GM12873 (cell line): ENCODE measurements around the gene TMEM204.

ENCODE experiments used
- TF ChIP-seq, protein P1 (sequence below): IDR thresholded peaks from 2 replicates; pipeline ENCODE4 v1.5.1; 2012; ENCODE audit warnings: low read depth, mild to moderate bottlenecking, moderate library complexity, low read length, control low read depth; ENCODE audit not compliant: insufficient read depth; ENCODE audit errors: missing control alignments

Gene TMEM204

DNA sequence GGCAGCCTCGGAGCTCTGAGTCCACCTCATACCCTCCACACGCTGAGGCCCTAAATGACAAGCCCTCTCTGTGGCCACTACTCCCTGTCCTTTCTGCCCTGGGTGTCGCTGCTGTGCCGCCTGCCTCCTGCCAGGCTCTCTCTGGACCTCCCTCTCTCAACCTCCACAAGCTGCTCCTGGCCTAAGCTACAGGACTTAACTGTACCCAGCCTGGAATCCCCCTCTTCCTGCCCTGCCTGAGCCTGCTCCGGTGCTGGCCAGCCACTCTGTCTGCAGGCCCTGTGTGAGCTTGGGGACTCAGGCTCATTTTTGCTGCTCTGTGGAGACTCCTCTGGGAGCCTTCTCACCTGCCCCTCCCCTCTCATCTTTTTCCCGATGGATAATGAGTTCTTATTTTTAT is 56.9 kb downstream of the TMEM204 start:
- TF ChIP-seq, protein P1, sequence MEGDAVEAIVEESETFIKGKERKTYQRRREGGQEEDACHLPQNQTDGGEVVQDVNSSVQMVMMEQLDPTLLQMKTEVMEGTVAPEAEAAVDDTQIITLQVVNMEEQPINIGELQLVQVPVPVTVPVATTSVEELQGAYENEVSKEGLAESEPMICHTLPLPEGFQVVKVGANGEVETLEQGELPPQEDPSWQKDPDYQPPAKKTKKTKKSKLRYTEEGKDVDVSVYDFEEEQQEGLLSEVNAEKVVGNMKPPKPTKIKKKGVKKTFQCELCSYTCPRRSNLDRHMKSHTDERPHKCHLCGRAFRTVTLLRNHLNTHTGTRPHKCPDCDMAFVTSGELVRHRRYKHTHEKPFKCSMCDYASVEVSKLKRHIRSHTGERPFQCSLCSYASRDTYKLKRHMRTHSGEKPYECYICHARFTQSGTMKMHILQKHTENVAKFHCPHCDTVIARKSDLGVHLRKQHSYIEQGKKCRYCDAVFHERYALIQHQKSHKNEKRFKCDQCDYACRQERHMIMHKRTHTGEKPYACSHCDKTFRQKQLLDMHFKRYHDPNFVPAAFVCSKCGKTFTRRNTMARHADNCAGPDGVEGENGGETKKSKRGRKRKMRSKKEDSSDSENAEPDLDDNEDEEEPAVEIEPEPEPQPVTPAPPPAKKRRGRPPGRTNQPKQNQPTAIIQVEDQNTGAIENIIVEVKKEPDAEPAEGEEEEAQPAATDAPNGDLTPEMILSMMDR, result no peak

DNA sequence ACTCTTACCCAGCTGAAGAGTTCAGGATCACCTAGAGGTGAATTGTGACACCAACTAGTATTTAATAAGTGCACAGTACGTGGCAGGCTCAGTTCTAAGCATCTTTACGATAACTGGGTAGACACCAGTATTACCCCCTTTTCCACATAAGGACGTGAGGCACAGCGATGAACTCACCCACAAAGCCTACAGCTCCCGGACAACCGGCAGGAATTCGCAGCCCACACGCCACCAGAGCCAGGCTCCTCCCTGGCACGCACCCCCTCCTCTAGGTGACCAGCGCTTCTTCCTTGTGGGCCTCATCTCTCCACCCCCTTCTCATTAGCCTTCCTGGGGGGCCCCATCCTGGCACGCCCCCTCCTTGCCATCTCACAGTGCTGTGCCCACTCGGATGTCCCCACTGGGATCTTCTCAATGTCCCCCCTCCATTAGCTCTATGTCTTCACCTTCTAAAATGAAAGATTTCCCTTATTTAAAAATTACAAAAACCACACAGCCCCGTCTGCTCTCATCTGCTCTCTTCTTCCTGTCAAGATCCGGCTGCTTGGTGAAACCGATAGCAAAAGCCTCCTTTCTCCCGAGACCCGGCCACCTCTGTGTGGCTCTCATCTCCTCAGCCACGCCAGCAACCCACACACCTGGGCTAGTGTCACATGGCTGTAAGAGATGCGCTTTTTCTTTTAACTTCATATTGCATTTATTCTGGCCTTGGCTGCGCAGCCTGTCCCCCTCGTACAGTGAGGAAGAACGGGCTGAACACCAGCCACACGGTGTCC is 57.7 kb downstream of the TMEM204 start:
- TF ChIP-seq, protein P1, result no peak

DNA sequence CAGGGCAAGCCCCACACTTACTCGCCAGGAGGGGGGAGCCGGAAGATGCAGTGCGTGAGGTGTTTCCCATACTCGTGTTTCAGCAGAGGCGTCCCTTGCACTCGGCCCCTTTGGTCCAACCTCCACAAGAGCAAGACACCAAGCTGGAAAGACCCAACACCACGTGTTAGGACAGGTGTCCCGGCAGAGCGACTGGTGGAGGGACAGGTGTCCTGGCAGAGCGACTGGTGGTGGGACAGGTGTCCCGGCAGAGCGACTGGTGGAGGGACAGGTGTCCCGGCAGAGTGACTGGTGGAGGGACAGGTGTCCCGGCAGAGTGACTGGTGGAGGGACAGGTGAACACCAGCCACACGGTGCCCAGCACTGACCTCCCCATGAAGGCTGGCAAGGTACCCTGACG is 59.0 kb downstream of the TMEM204 start:
- TF ChIP-seq, protein P1, result no peak

DNA sequence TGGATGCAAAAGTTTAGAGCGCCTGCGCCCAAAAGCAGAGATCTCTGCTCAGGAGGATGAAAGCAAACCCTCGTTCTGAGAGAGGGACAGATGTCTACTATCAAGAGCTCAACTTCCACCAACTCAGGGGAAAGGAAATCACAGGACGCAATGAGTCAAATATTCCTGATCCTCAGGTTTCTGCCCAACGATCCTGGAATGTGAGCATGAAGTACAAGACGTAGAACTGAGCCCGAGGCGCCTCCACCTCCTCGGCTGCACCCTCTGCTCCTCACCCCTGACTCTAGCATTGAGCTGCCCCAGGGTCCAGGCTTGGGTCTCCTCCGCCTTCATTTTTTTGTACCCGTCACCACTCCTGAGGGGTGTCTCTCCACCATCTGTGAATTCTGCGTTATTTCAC is 63.0 kb downstream of the TMEM204 start:
- TF ChIP-seq, protein P1, result no peak

DNA sequence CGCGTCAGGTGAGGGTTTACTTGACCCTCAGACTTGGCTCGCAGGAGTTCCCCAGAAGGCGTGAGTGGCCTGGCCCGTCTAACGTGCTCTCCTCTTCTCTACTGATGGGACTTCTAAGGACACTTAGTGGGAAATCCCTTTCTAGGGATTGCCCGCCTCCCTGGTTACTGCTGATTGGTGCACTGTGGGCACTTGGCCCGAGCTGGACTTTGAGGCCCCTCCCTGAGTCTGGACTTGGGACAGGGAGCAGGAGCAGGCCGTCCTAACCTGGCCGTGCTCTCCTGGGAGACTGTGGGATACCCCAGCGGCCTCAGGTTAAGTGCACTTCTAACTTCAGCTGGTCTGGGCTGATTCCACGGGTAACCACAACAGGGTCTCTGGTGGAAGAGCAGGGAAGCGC is 63.7 kb downstream of the TMEM204 start:
- TF ChIP-seq, protein P1, result no peak

DNA sequence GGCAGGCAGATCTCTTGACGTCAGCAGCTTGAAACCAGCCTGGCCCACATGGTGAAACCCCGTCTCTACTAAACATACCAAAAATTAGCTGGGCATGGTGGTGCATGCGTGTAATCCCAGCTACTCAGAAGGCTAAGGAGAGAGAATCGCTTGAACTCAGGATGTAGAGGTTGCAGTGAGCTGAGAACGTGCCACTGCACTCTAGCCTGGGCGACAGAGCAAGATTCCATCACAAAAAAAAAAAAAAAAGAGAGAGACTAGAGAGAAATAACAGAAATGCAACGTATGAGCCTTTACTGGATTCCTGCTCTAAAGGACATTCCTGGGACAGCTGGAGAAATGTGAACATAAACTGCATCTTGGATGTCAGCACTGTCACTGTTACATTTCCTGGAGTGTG is 67.6 kb downstream of the TMEM204 start:
- TF ChIP-seq, protein P1, result no peak

DNA sequence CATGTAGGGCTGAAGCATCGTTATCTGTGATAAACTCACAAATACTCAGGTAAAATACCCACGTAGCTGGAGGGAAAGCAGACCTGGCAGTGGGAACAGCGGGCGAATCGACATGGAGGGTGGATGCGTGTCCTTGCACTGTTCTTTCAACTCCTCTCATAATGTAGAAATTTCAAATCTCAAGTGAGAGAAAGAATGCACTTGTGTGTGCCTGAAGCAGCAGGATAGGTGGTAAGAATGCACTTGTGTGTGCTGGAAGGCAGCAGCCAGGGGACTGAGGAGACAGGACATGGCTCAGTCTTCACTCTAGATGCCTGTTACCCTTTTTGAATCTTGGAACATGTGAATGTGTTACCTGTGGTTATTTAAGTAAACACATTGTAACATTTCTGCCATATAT is 68.0 kb downstream of the TMEM204 start:
- TF ChIP-seq, protein P1, result no peak
